Spleen (tissue), 11 donors: ENCODE data around the gene FHAD1. TPM values are rescaled to one million over a fixed set of nuclear protein-coding genes. Genes with fewer than 3 reads are reported as not detected.

Experiments
- DNase-seq: peaks from one replicate; pipeline ENCODE4 v3.0.0-alpha.2; 2020
- H3K27ac ChIP-seq, 8 donors: fragments of 200-600 bp; sonication (generic) in 7 of 8; 1 replicate in 4 of 8; 2 replicates in 4 of 8; pipeline versions ENCODE4 v1.5.0 to v1.8.0; 2016 to 2021; ENCODE audit warnings: inconsistent platforms in 4 of 8, mild to moderate bottlenecking in 4 of 8, moderate library complexity in 1 of 8
- H3K27me3 ChIP-seq, 7 donors: fragments of 200-600 bp; sonication (generic) in 6 of 7; replicated peaks in 1 of 7; 1 replicate in 4 of 7; 2 replicates in 3 of 7; pipeline versions ENCODE4 v1.5.0 to v1.8.0; 2016 to 2021; ENCODE audit warnings: inconsistent platforms in 3 of 7, mild to moderate bottlenecking in 1 of 7
- H3K36me3 ChIP-seq, 6 donors: fragments of 200-600 bp; sonication (generic) in 5 of 6; 1 replicate in 4 of 6; 2 replicates in 2 of 6; pipeline versions ENCODE4 v1.5.0 to v1.8.0; 2016 to 2021; ENCODE audit warnings: inconsistent platforms in 2 of 6
- H3K4me1 ChIP-seq, 6 donors: fragments of 200-600 bp; sonication (generic) in 5 of 6; 1 replicate in 3 of 6; 2 replicates in 3 of 6; pipeline versions ENCODE4 v1.5.0 to v1.8.0; 2016 to 2021; ENCODE audit warnings: inconsistent platforms in 3 of 6
- H3K4me3 ChIP-seq, 8 donors: fragments of 200-600 bp; sonication (generic) in 7 of 8; 1 replicate in 4 of 8; 2 replicates in 4 of 8; pipeline versions ENCODE4 v1.5.0 to v1.8.0; 2016 to 2021; ENCODE audit warnings: inconsistent platforms in 4 of 8, mild to moderate bottlenecking in 4 of 8, moderate library complexity in 2 of 8
- H3K9me3 ChIP-seq, 8 donors: fragments of 200-600 bp; sonication (generic) in 7 of 8; 1 replicate in 4 of 8; 2 replicates in 4 of 8; pipeline versions ENCODE4 v1.5.0 to v1.8.0; 2016 to 2021; ENCODE audit warnings: inconsistent platforms in 4 of 8
- CTCF ChIP-seq, 11 experiments: fragments of 200-600 bp in 7 of 11; fragments of 450-650 bp in 4 of 11; sonication (generic) in 4 of 11; IDR thresholded peaks in 8 of 11; conservative IDR thresholded peaks in 3 of 11; 1 replicate in 7 of 11; 2 replicates in 4 of 11; pipeline versions ENCODE4 v1.4.0 to v1.8.0; 2016 to 2021; ENCODE audit warnings: antibody characterized with exemption in 11 of 11, inconsistent platforms in 4 of 11, mild to moderate bottlenecking in 1 of 11
- POLR2A ChIP-seq, 3 donors: fragments of 450-650 bp; IDR thresholded peaks; one replicate each; pipeline ENCODE4 v1.5.1; 2017; ENCODE audit warnings: antibody characterized with exemption in 3 of 3, mild to moderate bottlenecking in 1 of 3
- POLR2AphosphoS5 ChIP-seq, 3 donors: sonication (generic); formaldehyde crosslinking; IDR thresholded peaks; one replicate each; pipeline ENCODE4 v1.5.1; 2017; ENCODE audit warnings: antibody characterized with exemption in 3 of 3
- WGBS, 5 donors: extraction: QIAGEN DNeasy Blood & Tissue Kit in 3 of 5; methylation state at CpG; one replicate each; pipeline versions ENCODE4 v1.1.5 to v1.1.7; 2013 to 2018; 5-methylcytosine and 5-hydroxymethylcytosine counted together
- intact Hi-C: fragments of 100-400 bp; cut with DNase I; formaldehyde crosslinking; loops from one replicate; pipeline ENCODE4 v1.15.0; 2023; ENCODE audit warnings: low total_unique reads
- polyA plus RNA-seq, 3 donors: library from polyadenylated mRNA; stranded (reverse); fragments of 200-250 nt; gene quantifications; one replicate each; pipeline ENCODE4 v1.2.1, GENCODE V29; 2013
- total RNA-seq, 7 donors: library from RNA; depleted of rRNA in 3 of 7; stranded (reverse); fragments of >200 nt in 3 of 7; fragmentation: NEBNext Ultra II Directional in 4 of 7; extraction: Animal tissue kit (Norgen Biotek cat#: 25700) in 4 of 7; gene quantifications; one replicate each; pipeline versions ENCODE4 v1.1.0 to v1.2.1, GENCODE V29; 2016 to 2021
- donor health status: healthy with polysubstance abuse.
- donor health status: DM: no; HTN: no; CAD: no; lungs with moderate emphysema.
- donor health status: DM: no; HTN: no; CAD: no.
- donor health status: Bipolar disorder and iron deficiency.
- donor health status: healthy.
- donor health status: DM: no; HTN: no; CAD: no.
- donor health status: DM: yes; HTN: yes; CAD: no.

Gene FHAD1
- total and polyA plus RNA-seq, 10 donors, result 0.22 to 1.0 (median 0.28) TPM; not detected in 3

- Histone ChIP-seq H3K27me3 (no peaks in the 10 kb centered on the region), H3K27ac (no peak overlapping the region), H3K4me1 (peaks cover 0 to 8% (median 0%) of the 10 kb centered on the region in 6 donors), H3K4me3 (no peak overlapping the region), H3K36me3 (no peaks in the 10 kb centered on the region), H3K9me3 (no peaks in the 10 kb centered on the region)
- intact Hi-C loops, result no loop called here
- TF ChIP-seq POLR2AphosphoS5 (IDR thresholded peaks at IDR 0.05) (no peak), POLR2A (IDR thresholded peaks at IDR 0.05) (no peak), CTCF (IDR thresholded peaks at IDR 0.05 in 8 of 11, conservative IDR thresholded peaks at IDR 0.05 in 3 of 11) (no peak)
- 60 to 78% (median 69%) methylated on average over 8 of the region's 8 CpGs for WGBS, 5 donors
- DNase-seq, result no peak
Observed at GRCh38 chr1:15206418-15207030, 40.5 kb upstream of the FHAD1 start.

DNA sequence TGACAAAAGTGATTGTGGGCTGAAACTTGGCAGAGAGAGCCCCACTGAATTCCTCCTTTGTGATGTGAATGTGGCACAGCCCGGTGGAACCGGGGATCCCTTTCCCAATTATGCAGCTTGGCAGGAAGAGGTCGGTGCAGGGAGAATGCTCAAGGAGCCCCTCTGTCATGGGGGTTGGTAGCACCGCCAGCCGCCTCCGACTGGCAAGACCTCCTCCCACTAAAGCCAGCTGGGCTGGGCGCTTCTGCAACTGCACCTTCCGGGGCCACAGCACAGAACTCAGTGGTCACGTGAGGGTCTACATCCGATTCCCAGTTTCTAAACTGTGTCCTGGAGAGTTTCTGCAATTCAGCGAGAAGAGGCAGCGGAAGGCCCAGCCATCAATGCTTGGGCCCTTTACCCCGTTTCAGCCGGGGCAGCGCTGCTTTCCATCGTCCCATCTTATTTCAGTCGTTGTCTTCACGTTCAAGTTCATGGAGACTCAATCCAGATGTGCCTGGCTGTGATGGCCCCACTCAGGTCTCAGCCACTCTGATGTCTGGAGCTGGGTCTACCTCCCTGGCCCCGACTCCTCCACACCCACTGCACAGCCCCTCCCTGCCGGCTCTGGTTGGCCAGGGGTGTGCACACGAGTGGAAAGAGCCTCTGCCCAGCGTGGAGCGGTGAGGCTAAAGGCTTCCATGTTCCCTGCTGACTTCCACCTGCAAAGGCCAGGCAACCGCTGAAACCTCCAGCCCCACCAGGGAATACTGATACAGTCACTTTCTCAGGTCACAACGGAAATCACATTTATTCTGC lies 39.8 kb upstream of the FHAD1 start:
- H3K36me3 ChIP-seq, result no peaks in the 10 kb centered on the region
- TF ChIP-seq POLR2A (IDR thresholded peaks at IDR 0.05) (no peak), POLR2AphosphoS5 (IDR thresholded peaks at IDR 0.05) (no peak), CTCF (IDR thresholded peaks at IDR 0.05 in 8 of 11, conservative IDR thresholded peaks at IDR 0.05 in 3 of 11) (no peak)
- no peaks in the 10 kb centered on the region for H3K27me3 ChIP-seq
- H3K4me1 ChIP-seq, result peaks cover 0 to 10% (median 0%) of the 10 kb centered on the region in 6 donors
- DNase-seq, result no peak
- 85 to 91% (median 86%) methylated on average over 25 of the region's 25 CpGs for WGBS, 5 donors
- intact Hi-C loops, result no loop called here
- H3K27ac ChIP-seq, result no peak overlapping the region
- H3K4me3 ChIP-seq, result no peak overlapping the region
- H3K9me3 ChIP-seq, result no peaks in the 10 kb centered on the region

DNA sequence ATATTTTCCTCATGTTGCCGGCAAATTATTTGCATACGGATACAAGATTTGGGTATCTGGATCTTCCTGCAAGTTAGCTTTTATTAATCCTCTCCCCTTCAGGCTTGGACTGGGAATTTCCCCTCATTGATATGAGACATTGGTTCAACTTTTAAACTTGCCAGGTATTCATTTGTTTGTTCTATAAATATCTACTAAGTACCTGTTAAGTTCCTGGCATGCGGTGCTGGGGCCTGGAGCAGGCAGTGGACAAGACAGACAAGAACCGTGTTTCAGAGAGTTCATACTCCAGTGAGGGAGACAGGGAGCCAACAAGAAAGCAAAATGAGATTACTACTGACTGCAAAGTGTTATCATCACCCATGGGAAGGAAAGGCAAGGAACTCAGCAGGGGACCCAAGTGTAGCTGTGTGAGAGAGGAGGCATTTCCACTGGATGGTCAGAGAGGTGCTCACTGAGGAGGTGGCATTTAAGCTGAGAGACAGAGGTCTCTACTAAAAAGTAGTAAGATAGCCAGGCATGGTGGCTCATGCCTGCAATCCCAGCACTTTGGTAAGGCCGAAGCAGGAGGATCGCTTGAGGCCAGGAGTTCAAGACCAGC lies 39.1 kb upstream of the FHAD1 start:
- Histone ChIP-seq H3K4me3 (no peak overlapping the region), H3K27me3 (no peaks in the 10 kb centered on the region), H3K4me1 (peaks cover 0 to 17% (median 2%) of the 10 kb centered on the region in 6 donors), H3K9me3 (no peaks in the 10 kb centered on the region), H3K27ac (no peak overlapping the region), H3K36me3 (no peaks in the 10 kb centered on the region)
- TF ChIP-seq CTCF (IDR thresholded peaks at IDR 0.05 in 8 of 11, conservative IDR thresholded peaks at IDR 0.05 in 3 of 11) (no peak), POLR2A (IDR thresholded peaks at IDR 0.05) (no peak), POLR2AphosphoS5 (IDR thresholded peaks at IDR 0.05) (no peak)
- intact Hi-C loops, result no loop called here
- no peak for DNase-seq
- 88 to 99% (median 93%) methylated on average over 6 of the region's 6 CpGs for WGBS, 5 donors
